Measurements from ENCODE around the gene GATA2.

GRCh38 chr3:128461731-128462130, 31.3 kb downstream of the GATA2 start:
- TF ChIP-seq CEBPB (IDR thresholded peaks at IDR 0.05) = no peak
- TF ChIP-seq, protein P1, sequence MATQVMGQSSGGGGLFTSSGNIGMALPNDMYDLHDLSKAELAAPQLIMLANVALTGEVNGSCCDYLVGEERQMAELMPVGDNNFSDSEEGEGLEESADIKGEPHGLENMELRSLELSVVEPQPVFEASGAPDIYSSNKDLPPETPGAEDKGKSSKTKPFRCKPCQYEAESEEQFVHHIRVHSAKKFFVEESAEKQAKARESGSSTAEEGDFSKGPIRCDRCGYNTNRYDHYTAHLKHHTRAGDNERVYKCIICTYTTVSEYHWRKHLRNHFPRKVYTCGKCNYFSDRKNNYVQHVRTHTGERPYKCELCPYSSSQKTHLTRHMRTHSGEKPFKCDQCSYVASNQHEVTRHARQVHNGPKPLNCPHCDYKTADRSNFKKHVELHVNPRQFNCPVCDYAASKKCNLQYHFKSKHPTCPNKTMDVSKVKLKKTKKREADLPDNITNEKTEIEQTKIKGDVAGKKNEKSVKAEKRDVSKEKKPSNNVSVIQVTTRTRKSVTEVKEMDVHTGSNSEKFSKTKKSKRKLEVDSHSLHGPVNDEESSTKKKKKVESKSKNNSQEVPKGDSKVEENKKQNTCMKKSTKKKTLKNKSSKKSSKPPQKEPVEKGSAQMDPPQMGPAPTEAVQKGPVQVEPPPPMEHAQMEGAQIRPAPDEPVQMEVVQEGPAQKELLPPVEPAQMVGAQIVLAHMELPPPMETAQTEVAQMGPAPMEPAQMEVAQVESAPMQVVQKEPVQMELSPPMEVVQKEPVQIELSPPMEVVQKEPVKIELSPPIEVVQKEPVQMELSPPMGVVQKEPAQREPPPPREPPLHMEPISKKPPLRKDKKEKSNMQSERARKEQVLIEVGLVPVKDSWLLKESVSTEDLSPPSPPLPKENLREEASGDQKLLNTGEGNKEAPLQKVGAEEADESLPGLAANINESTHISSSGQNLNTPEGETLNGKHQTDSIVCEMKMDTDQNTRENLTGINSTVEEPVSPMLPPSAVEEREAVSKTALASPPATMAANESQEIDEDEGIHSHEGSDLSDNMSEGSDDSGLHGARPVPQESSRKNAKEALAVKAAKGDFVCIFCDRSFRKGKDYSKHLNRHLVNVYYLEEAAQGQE (IDR thresholded peaks at IDR 0.05; ENCODE audit: low read depth) = no peak
- no peak for TF ChIP-seq USF1 (IDR thresholded peaks at IDR 0.05)
- no peak for TF ChIP-seq YY1 (IDR thresholded peaks at IDR 0.05; ENCODE audit: low read depth)
- TF ChIP-seq TCF12 (IDR thresholded peaks at IDR 0.05; ENCODE audit: low read depth) = no peak
